ENCODE data around the gene MRPL39.

Gene MRPL39

DNA sequence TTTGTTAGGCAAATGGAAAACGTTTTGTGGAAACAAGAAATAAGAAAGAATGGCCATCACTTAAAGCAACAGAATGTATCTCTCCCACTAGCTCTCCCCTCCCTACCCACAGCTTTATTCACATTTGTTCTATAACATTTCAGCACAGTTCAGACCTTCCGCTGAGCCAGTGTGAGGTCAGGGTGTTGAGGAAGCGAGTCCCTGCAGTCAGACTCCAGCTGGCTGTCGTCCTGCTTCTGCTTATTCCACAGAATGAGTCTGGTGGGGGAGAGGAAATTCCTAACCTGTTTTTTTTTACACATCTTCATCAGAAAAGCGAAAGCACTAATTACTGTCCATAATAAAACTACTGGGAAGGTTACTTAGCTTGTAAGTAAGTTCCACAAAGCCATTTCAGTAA, 39.0 kb downstream of the MRPL39 start:
- DNase-seq: peak; percentile 63 to 83

DNA sequence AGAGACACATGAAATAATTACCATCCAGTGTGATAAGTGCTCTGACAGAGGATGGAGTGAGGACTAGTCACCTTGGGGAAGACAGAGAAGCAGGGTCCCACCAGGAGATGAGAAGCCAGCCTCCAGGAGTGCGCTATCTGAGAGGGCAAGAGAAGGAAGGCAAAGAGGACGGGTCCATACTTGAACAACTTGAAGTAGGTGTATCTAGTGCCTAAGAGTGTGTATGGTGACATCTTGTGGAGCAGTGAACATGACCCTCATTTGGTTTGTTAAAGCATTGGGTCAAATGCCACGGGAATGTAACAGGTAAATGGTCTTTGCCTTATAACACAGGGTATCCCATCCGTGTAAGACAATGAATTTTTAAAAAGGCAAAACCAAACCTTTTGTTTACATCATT, 39.8 kb downstream of the MRPL39 start:
- DNase-seq: no peak

DNA sequence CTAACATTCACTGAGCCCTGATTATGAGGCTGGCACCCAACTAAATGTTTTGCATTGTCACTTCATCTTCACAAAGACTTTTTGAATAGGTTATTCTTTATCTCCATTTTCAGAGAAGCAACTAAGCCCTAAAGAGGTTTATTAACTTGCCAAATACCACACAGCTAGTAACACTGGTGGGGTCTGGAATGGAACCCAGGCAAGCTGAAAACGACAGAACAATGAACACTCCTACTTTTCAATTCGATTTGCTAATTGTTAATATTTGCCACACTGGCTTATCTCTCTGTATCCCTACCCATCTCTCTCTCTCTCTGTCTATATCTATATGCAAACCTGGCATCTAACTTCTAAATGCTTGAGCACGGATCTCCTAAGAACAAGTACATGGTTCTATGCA, 40.6 kb downstream of the MRPL39 start:
- no peak for DNase-seq

DNA sequence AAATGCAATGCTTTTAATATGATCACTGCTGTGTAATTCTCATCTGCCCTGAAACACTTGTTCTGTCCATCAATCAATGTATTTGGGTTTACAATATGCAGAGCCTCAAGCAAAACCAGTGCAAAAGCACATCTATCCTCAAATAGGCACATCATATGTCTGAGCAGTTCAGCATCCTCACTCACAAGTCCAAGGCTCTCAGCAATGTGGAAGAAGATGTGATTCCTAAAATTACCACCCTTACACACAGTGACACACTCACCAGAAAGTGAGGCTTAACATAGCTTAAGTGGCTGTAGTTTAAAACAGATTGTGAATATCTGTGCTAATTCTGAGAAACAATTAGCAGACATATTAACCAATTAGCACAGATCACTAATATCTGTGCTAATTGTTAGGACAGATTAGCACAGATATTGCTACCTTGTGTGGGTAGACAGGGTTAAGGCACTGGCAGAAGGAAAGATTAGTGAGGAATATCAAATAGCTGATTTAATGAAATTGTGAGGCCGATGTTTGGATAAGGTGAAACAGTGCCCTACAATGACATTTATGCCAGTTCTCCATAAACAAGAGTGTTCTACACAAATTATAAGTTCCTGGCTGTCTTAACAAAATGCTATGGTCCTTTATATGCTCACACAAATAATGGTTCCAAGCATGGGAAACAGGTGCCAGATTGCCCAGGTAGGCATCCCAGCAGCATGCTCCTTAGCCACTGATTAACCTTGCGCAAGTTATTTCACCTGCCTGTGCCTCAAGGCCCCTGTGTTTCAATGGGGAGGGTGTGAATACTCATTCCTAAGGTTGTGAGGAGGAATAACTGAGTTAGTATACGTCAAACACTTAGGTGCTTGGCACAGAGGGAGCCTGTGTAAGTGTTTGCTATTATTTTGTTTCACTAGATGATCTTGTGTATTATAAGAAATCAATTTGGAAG, 41.7 kb downstream of the MRPL39 start:
- no peak for DNase-seq

DNA sequence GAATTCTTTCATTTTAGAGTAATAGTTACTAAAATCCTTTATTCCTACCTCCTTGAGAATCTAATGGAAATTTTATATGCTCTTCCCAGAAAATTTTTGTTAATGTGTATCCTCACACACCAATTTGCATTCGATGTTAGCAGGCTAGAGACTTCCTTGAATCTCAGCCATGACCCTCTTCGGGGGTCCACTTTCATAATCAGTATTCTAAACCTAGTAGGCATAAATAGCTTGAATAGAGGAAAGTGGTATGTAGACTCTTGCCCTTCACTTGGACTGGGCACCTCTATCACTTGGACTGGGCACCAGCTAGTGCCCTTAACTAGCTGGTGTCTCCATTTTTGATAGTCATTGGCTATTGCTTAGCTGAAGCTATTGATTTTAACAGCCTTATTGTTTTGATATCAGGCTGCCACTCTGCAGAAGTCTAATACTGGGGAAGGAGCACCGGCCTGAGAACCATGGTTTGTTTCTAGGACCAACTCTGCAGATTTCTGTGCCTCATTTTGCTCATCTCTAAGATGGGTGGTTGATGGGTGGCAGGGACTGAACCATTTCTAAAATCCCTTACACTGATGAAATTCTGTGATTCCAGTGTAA, 42.8 kb downstream of the MRPL39 start:
- DNase-seq: no peak

DNA sequence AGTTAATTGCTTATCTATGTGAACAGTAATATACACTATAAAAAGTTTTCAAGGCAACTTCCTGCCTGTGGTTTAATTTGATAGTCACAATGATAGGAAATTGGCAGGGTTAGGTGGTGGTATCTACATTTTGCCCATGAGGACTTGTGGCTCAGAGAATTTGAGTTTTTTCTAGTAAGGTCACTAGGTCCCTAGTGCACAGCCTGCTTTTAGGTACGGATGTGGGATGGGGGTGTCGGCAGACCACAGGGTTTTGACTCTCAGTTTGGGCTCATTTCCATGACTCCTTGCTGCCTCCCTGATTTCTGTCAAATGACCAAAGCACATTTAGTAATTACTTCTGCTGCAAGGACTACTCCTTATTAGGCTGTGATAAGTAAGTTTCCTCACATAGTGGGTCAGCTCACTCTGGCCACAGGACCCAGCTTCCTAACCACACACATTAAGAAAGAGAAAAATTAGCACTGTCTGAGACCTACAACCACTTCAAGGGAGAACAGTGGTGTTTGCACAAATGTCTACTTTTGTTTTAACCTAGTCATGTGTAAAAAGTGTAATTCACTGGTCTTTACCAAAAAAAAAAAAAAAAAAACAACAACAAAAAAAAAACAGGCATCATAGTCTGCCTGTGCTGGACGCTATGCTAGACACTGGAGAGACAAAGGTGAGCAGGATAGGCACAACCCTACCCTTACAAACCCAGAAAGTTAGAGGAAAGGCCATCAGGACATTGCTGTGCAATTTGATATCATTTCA, 43.7 kb downstream of the MRPL39 start:
- DNase-seq: peak; percentile 79 to 82

DNA sequence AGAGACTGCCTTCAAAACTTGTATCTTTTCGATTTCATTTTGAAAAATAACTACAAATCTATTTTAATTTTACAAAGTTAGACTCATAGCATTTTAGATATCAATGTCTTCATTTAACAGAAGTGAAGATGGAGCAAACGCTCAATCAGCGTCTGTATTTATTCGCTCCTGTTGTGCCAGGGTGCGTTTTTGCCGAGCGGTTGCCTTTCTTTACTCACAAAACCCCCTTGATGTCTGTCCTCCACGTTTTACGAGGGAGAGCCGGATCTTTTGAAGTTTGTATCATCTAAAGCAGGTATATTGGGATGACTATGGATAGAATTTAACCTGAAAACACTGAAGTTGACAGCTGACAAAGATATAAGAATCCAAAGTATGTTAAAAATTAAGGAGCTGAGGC, 44.6 kb downstream of the MRPL39 start:
- DNase-seq: no peak

DNA sequence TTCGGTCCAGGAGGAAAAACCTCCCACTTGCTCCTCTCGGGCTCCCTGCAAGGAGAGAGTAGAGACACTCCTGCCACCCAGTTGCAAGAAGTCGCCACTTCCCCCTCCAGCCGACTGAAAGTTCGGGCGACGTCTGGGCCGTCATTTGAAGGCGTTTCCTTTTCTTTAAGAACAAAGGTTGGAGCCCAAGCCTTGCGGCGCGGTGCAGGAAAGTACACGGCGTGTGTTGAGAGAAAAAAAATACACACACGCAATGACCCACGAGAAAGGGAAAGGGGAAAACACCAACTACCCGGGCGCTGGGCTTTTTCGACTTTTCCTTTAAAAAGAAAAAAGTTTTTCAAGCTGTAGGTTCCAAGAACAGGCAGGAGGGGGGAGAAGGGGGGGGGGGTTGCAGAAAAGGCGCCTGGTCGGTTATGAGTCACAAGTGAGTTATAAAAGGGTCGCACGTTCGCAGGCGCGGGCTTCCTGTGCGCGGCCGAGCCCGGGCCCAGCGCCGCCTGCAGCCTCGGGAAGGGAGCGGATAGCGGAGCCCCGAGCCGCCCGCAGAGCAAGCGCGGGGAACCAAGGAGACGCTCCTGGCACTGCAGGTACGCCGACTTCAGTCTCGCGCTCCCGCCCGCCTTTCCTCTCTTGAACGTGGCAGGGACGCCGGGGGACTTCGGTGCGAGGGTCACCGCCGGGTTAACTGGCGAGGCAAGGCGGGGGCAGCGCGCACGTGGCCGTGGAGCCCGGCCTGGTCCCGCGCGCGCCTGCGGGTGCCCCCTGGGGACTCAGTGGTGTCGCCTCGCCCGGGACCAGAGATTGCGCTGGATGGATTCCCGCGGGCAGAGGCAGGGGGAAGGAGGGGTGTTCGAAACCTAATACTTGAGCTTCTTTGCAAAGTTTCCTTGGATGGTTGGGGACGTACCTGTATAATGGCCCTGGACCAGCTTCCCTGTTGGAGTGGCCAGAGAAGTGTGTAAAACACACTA, 45.3 kb downstream of the MRPL39 start:
- peak; percentile 89 to 93 for DNase-seq

DNA sequence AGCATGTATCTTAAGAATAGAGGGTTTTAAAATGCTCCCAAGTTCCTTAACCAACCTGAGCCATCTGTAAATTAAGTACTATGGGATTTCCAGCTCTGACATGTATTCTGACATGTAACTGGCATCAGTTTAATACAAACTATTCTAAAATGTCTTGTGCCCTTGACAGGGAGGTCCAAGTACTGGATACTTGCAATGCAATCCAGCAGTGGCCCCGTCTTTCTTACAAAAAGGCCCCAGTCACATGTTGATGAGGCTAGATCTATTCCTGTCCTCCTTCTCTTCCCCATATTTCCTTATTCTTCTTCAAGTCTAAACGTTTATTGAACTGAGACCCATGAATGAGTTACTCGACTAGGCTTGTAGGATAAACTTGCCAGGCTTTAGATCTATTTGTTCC, 46.4 kb downstream of the MRPL39 start:
- DNase-seq: peak; percentile 67 to 81

DNA sequence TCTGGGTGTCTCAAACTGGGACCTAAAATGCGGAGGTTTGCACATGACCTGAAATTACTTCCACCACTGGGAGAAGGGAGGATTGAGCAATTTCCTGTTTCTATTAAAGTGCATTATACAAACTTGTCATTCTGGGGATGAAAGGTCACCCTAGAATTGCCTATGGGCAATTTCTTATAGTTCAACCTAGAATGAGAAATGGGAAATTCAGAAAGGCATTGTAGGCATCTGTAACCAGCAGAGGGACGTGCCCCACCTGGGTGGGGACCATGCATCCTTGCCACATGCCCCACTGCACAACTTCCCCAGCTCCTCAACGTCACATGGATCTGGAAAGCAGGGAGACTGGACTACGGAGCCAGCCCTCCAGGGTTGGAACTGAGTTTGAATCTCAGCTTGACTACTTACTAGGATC, 47.0 kb downstream of the MRPL39 start:
- DNase-seq: peak; percentile 82 to 93

DNA sequence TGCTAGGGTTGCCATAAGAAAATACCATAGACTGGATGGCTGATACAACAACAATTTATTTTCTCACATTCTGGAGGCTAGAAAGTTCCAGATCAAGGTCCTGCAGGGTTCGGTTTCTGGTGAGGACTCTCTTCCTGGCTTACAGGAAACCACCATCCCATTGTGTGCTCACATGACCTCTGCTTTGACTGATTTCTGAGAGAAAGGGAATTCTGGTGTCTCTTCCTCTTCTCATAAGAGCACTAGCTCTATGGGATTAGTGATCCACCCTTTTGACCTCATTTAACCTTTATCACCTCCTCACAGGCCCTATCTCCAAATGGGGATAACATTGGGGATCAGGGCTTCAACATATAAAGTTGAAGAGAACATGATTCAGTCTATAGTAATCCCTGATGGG, 47.5 kb downstream of the MRPL39 start:
- DNase-seq: peak in 1 of 2 donors; percentile 38

DNA sequence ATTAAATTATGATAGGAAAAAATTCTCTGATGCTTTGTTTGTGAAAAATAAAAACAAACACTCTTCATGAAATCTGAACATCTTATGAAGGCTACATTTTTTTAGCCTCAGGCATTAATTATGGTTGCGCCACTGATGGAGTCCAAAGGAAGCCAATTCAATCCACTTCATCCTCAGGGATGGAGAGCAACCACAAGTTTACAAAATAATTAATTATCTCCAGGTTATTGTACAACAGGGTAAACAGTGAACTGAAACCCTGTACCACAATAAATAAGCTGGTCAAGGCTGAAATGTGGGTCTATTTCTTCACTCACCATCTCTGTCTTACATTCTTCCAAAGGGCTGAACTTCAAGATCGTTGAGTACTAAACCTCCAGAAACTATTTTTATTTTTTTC, 49.2 kb downstream of the MRPL39 start:
- DNase-seq: no peak

DNA sequence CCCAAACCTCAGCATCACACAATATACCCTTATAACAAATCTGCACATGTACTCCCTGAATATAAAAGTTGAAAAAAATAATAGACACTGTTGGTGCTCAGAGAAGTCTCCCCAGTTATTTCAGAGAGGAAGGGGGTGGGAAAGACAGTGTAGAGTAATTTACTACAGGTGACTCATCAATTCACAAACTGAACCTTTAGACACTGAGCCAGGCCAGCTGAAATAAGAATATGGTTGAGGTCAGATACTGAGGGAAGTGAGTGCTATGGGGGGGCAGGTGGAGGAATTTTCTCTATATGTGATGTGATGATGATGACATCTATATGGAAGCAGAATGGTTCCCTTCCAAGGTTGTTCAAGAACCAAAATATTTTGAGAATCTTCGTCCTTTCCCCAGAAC, 50.1 kb downstream of the MRPL39 start:
- no peak for DNase-seq

DNA sequence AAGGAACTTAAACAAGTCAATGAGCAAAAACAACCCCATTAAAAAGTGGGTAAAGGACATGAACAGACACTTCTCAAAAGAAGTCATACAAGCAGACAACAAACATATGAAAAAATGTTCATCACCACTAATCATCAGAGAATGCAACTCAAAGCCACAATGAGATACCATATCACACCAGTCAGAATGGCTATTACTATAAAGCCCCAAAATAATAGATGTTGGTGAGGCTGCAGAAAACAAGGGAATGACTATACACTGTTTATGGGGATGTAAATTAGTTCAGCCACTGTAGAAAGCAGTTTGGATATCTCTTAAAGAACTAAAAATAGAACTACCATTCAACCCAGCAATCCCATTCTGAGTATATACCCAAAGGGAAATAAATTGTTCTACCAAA, 51.2 kb downstream of the MRPL39 start:
- no peak for DNase-seq

DNA sequence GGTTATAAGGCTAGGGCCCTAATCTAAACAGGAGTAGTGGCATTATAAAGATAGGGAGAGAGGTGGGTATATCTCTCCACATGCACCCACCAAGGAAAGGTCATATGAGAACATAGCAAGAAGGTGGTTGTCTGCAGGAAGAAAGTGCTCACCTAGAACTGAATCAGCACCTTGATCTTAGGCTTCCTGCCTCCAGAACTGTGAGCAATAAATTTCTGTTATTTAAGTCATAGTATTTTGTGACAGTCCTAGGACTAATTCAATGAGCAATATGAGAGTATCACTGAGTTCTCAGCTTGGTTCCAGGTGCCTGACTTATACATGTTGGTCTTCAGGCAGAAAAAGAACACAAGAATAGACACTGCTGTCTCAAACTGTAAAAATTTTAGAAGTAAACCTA, 51.8 kb downstream of the MRPL39 start:
- no peak for DNase-seq

DNA sequence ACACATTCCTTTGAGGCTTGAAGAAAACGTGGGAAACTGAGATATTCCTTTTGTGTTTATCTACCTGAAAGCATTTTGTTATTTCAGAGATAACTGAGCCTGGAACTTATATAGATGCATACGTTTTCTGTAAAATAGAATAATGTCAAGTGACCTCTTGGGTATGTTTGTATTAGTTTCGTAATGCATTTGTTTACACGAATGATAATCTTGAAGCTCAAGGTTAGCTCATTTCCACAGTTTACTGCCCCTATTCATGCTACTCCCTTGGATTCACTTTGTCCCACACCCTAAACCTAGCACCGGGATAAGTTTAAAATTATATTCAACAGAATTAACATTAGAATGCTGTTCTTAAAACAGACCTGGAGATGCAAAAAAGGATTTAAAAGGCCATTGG, 54.4 kb downstream of the MRPL39 start:
- no peak for DNase-seq

DNA sequence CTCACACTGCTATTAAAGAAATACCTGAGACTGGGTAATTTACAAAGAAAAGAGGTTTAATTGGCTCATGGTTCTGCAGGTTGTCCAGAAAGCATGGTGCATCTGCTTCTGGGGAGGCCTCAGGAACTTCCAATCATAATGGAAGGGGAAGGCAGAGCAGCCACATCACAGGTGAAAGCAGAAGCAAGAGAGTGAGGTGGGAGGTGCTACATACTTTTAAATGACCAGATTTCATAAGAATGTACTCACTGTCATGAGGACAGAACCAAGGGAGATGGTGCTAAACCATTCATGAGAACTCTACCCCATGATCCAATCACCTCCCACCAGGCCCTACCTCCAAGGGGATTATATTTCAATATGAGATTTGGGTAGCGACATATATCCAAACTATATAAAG, 55.7 kb downstream of the MRPL39 start:
- DNase-seq: peak in 1 of 2 donors; percentile 8

DNA sequence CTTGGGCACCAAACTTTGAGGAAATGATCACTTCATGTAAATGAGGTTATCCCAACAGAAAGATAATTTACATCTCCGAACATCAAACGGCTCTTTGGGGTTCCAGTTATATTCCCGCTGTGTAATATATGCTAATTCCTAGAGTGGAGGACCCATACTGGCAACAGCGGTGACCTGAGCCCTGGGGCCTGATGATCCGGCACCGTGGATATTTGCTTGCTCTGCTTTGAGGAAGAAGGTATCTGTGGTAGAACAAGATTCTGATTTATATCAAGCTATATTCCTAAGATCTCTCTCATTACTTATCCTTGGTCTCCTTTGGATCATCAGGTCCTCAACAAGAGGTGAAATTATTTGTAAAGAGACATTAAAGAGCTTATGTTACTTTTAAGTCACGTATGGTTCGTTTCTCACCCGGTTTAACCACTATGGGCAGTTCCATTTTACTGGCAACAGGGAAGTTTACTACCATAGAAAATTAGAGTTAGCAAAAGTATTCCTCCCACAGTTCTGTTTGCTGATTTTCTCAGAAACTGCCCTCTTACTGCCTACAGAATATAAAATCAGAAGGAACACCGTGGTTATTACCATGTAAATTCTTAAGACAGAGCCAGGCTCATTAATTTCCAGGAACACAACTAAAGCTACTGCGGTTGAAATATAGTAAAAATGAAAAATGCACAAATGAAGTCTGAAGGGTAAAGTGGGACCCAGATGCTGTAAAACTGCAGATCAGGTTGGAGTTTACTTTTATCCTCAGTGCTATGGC, 56.7 kb downstream of the MRPL39 start:
- peak in 1 of 2 donors; percentile 9 for DNase-seq

DNA sequence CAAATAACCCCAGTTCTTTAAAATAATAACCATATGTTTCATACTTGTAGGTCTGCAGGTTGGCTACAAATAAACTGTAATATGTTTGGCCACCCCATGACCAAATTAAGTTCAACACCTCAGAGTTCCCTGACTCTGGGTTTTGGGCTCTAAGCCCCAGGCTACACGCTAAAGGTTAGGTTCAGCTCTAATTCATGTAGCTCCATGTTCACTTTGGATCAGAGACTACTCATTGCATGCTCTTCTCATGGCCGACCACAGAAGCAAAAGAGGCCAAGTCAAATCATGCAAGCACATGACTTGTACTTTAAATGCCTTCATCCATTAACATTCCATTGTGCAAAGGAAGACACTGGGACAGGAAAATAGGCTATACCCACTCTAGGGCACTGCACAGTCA, 66.2 kb downstream of the MRPL39 start:
- no peak for DNase-seq

DNA sequence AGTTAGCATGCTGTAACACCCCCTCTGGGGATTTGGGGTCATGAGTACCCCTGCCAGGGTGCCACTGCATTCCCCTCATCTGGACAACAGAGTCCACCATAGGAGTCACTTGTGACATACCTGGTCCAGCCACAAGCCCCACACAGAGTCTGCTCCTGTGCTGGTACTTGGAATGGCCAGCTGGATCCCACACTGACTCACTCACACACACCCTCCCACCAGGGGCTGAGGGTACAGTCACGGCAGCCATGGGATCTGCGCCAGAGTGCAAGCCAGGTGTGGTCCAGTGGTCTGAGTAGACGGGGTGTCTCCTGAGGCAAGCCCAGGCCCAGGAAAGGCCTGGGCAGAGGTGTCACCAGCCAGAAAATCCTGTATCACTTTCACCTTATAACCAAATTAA, 67.7 kb downstream of the MRPL39 start:
- DNase-seq: no peak

DNA sequence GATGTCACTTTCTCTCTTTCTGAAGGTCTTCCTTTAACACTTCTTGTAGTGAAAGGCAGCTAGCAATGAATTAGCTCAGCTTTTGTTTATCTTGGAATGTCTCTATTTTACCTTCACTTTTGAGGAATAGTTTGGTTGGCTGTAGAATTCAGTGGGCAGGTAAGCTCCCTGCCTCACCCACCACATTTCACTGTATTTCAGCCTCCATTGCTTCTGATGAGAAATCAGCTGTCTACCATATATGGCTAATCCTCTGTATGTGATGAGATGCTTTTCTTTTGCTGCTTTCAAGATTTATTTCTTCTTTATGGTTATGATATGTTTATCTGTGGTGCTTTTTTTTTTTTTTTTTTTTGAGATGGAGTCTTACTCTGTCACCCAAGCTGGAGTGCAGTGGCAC, 70.1 kb downstream of the MRPL39 start:
- no peak for DNase-seq

All from inflammatory macrophage (primary cell).